Common myeloid progenitor, CD34-positive (primary cell): ENCODE data around the gene TRAPPC14.

Experiments
- CTCF ChIA-PET: fragments of 350-600 bp; sonication (Branson Sonifier 250); formaldehyde crosslinking; loops from one replicate; lab custom pipeline; 2021; ENCODE audit warnings: antibody characterized with exemption; lab: Charles Lee
- POLR2A ChIA-PET: fragments of 350-600 bp; sonication (Branson Sonifier 250); formaldehyde crosslinking; loops from one replicate; lab custom pipeline; 2021; ENCODE audit warnings: antibody characterized with exemption; lab: Charles Lee
- DNase-seq, 3 donors: peaks; one replicate each; pipeline versions ENCODE4 v3.0.0 to v3.0.0-alpha.2; 2013
- H3K27ac ChIP-seq, 2 experiments: 1 replicate in 1 of 2; 2 replicates in 1 of 2; pipeline ENCODE4 v1.7.0; 2013; ENCODE audit warnings: inconsistent platforms in 2 of 2, low read length in 2 of 2, mild to moderate bottlenecking in 2 of 2, low read depth in 1 of 2, moderate library complexity in 1 of 2; ENCODE audit not compliant: severe bottlenecking in 2 of 2, insufficient read depth in 1 of 2, poor library complexity in 1 of 2
- H3K27me3 ChIP-seq, 5 experiments: replicated peaks in 2 of 5; 1 replicate in 3 of 5; 2 replicates in 2 of 5; pipeline versions ENCODE4 v1.6.1 to v1.7.0; 2013; ENCODE audit warnings: low read length in 4 of 5, mild to moderate bottlenecking in 2 of 5, moderate library complexity in 2 of 5, inconsistent platforms in 1 of 5; ENCODE audit not compliant: insufficient read depth in 5 of 5, control insufficient read depth in 4 of 5
- H3K36me3 ChIP-seq, 4 experiments: 1 replicate in 2 of 4; 2 replicates in 2 of 4; pipeline versions ENCODE4 v1.6.1 to v1.7.0; 2013; ENCODE audit warnings: low read length in 3 of 4, control low read depth in 1 of 4, mild to moderate bottlenecking in 1 of 4; ENCODE audit not compliant: control insufficient read depth in 4 of 4, insufficient read depth in 4 of 4
- H3K4me1 ChIP-seq, 4 experiments: 1 replicate in 3 of 4; 2 replicates in 1 of 4; pipeline versions ENCODE4 v1.6.1 to v1.7.1; 2013; ENCODE audit warnings: low read length in 3 of 4, mild to moderate bottlenecking in 3 of 4, control low read depth in 1 of 4, inconsistent platforms in 1 of 4, moderate library complexity in 1 of 4; ENCODE audit not compliant: control insufficient read depth in 4 of 4, insufficient read depth in 4 of 4; ENCODE audit errors: control extremely low read depth in 1 of 4
- H3K4me3 ChIP-seq, 7 experiments: 1 replicate in 4 of 7; 2 replicates in 3 of 7; pipeline versions ENCODE4 v1.5.1 to v1.7.0; 2013; ENCODE audit warnings: mild to moderate bottlenecking in 7 of 7, low read length in 6 of 7, moderate library complexity in 6 of 7, inconsistent platforms in 2 of 7, low read depth in 2 of 7, control low read depth in 1 of 7; ENCODE audit not compliant: insufficient read depth in 4 of 7, control insufficient read depth in 1 of 7; ENCODE audit errors: extremely low read depth in 1 of 7
- H3K9me3 ChIP-seq, 5 experiments: 1 replicate in 4 of 5; 2 replicates in 1 of 5; pipeline versions ENCODE4 v1.6.1 to v1.7.1; 2013; ENCODE audit warnings: low read length in 4 of 5, mild to moderate bottlenecking in 2 of 5, inconsistent platforms in 1 of 5, low read depth in 1 of 5, moderate library complexity in 1 of 5; ENCODE audit not compliant: control insufficient read depth in 4 of 5, insufficient read depth in 2 of 5; ENCODE audit errors: control extremely low read depth in 1 of 5
- WGBS: methylation state at CpG from one replicate; pipeline ENCODE4 v1.1.5; 2013; ENCODE audit not compliant: insufficient coverage; 5-methylcytosine and 5-hydroxymethylcytosine counted together

TRAPPC14 gene

DNA sequence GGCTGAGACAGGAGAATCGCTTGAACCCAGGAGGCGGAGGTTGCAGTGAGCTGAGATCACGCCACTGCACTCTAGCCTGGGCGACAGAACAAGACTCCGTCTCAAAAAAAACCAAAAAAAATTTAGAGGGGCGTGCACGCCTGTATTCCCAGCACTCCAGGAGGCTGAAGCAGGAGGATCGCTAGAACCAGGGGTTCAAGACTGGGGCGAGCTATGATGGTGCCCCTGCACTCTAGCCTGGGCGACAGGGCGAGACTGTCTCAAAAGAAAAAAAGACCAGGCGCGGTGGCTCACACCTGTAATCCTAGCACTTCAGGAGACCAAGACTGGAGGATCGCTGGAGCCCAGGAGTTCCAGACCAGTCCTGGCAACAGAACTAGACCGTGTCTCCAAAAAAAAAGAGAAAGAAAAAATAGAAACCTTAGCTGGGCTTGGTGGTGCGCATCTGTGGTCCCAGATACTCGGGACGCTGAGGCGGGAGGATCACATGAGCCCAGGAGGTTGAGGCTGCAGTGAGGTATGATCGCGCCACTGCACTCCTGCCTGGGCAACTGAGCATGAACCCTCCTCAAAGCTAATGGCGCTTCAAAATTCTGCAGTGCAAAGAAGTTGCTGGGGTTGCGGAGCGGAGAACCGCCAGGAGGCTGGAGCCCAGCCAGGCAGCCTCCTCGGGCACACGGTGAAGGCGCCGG, 32.1 kb downstream of the TRAPPC14 start:
- H3K4me3 ChIP-seq = peak overlapping the region; percentile 62 to 97 (median 84)
- WGBS = 26% methylated on average over 28 of the region's 29 CpGs
- no peaks in the 10 kb centered on the region for H3K27me3 ChIP-seq
- H3K9me3 ChIP-seq = no peaks in the 10 kb centered on the region
- DNase-seq = no peak
- peak overlapping the region; percentile 93 to 98 for H3K27ac ChIP-seq
- CTCF ChIA-PET = interaction anchor here (1.4 to 2.1 kb wide), 2 partner anchors 9 to 12 kb away, joined by 4 to 7 read pairs; no protein-coding TSS in a partner anchor
- peaks cover 0 to 6% (median under 1%) of the 10 kb centered on the region in 4 experiments for H3K36me3 ChIP-seq
- POLR2A ChIA-PET = interaction anchor here (0.6 to 1.8 kb wide), 4 partner anchors 25 to 303 kb away, joined by 3 to 10 read pairs (median 6); partner anchors contain the start of genes AP4M1, MCM7 and MEPCE
- H3K4me1 ChIP-seq = peaks cover 0 to 35% (median 26%) of the 10 kb centered on the region in 4 experiments

DNA sequence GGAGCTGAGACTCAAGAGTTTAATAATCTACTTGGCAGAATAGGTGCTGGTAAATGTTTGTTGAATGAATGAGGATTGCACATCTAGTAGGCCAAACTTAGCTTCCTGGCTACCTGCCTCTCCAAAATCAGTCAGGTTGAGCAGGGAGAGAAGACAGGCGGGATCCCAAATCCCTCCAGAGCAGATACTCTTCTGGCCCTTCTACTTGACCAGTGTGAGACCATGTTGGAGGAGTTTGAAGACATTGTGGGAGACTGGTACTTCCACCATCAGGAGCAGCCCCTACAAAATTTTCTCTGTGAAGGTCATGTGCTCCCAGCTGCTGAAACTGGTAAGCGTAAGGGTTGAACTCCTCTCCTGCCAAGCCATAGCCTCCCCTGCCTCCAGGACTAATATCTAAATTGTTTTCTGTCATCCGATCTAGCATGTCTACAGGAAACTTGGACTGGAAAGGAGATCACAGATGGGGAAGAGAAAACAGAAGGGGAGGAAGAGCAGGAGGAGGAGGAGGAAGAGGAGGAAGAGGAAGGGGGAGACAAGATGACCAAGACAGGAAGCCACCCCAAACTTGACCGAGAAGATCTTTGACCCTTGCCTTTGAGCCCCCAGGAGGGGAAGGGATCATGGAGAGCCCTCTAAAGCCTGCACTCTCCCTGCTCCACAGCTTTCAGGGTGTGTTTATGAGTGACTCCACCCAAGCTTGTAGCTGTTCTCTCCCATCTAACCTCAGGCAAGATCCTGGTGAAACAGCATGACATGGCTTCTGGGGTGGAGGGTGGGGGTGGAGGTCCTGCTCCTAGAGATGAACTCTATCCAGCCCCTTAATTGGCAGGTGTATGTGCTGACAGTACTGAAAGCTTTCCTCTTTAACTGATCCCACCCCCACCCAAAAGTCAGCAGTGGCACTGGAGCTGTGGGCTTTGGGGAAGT, 34.0 kb downstream of the TRAPPC14 start:
- DNase-seq = no peak
- Histone ChIP-seq H3K4me1 (peaks cover 0 to 46% (median 33%) of the 10 kb centered on the region in 4 experiments), H3K9me3 (no peaks in the 10 kb centered on the region), H3K27ac (peak overlapping the region in 1 of 2 experiments; percentile 60), H3K27me3 (no peaks in the 10 kb centered on the region), H3K4me3 (no peak overlapping the region), H3K36me3 (peaks cover 0 to 6% (median under 1%) of the 10 kb centered on the region in 4 experiments)
- ChIA-PET CTCF (interaction anchor here (0.7 to 2.1 kb wide), 8 partner anchors 8 to 93 kb away, joined by 3 to 7 read pairs (median 3); partner anchors contain the start of gene AP4M1), POLR2A (no interaction called here)
- WGBS = 74% methylated on average over 4 of the region's 4 CpGs

DNA sequence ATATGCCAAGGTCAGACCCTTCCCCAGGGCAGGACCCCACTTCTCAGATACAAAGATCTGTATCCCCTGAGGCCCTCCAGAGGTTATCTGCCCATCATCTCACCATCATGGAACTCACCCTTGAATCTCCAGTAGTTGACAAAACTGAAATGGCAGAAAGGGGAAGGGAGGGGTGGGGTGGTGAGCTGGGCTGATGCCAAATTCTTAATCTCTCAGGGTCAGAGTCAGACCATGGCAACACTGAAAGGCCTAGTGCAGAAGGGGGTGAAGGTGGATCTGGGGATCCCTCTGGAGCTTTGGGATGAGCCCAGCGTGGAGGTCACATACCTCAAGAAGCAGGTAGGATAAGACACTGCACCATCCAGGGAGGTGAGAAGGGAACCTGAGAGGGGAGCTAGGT, 36.0 kb downstream of the TRAPPC14 start:
- ChIA-PET POLR2A (no interaction called here), CTCF (interaction anchor here (1.0 kb wide), 1 partner anchor 96 kb away, joined by 4 read pairs; no protein-coding TSS in a partner anchor)
- Histone ChIP-seq H3K4me1 (peaks cover 2 to 35% (median 28%) of the 10 kb centered on the region in 4 experiments), H3K9me3 (no peaks in the 10 kb centered on the region), H3K4me3 (no peak overlapping the region), H3K27ac (no peak overlapping the region), H3K36me3 (peaks cover 0 to 6% (median under 1%) of the 10 kb centered on the region in 4 experiments), H3K27me3 (no peaks in the 10 kb centered on the region)
- 90% methylated on average over 1 of the region's 1 CpG for WGBS
- peak in 2 of 3 donors; percentile 45 to 49 for DNase-seq

DNA sequence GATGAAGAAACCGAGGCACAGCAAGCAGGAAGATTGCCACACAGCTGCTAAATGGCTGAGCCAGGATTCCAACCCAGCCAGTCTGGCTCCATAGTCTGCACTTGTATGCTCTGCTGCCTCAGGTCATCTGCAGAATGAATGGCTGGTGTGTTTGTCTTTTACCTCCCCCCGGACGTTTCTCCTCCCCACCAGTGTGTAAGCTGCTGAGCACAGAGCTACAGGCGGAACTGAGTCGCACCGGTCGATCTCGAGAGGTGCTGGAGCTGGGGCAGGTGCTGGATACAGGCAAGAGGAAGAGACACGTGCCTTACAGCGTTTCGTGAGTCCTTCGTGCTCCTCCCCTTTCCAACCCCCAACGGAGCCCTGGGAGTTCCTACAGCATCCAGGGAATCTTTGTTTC, 36.5 kb downstream of the TRAPPC14 start:
- POLR2A ChIA-PET = no interaction called here
- Histone ChIP-seq H3K4me1 (peaks cover 2 to 32% (median 25%) of the 10 kb centered on the region in 4 experiments), H3K27ac (no peak overlapping the region), H3K27me3 (no peaks in the 10 kb centered on the region), H3K4me3 (no peak overlapping the region), H3K36me3 (peaks cover 0 to 6% (median under 1%) of the 10 kb centered on the region in 4 experiments), H3K9me3 (no peaks in the 10 kb centered on the region)
- DNase-seq = no peak
- CTCF ChIA-PET = no interaction called here
- 98% methylated on average over 6 of the region's 13 CpGs for WGBS

DNA sequence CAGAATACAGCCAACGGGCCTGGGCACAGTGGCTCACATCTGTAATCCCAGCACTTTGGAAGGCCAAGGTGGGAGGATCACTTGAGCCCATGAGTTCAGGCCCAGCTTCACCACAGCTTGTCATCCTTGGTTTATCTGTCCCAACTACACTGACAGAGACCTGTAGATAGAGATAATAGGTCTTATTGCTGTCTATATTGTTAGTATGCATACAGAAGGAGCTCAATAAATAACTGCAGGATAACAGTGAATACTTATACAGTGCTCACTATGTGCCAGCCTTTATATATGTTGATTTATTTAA, 37.8 kb downstream of the TRAPPC14 start:
- 91% methylated on average over 1 of the region's 1 CpG for WGBS
- Histone ChIP-seq H3K4me1 (peaks cover 2 to 27% (median 17%) of the 10 kb centered on the region in 4 experiments), H3K27ac (peak overlapping the region in 1 of 2 experiments; percentile 99), H3K9me3 (no peaks in the 10 kb centered on the region), H3K36me3 (peaks cover 0 to 6% (median under 1%) of the 10 kb centered on the region in 4 experiments), H3K4me3 (peak overlapping the region in 3 of 7 experiments; percentile 84 to 95 (median 95)), H3K27me3 (no peaks in the 10 kb centered on the region)
- CTCF ChIA-PET = interaction anchor here (0.9 to 1.8 kb wide), 6 partner anchors 9 to 33 kb away, joined by 3 to 5 read pairs (median 4); no protein-coding TSS in a partner anchor
- POLR2A ChIA-PET = interaction anchor here (1.2 kb wide), 1 partner anchor 19 kb away, joined by 4 read pairs; the partner anchor contains the start of genes AP4M1 and MCM7
- no peak for DNase-seq

DNA sequence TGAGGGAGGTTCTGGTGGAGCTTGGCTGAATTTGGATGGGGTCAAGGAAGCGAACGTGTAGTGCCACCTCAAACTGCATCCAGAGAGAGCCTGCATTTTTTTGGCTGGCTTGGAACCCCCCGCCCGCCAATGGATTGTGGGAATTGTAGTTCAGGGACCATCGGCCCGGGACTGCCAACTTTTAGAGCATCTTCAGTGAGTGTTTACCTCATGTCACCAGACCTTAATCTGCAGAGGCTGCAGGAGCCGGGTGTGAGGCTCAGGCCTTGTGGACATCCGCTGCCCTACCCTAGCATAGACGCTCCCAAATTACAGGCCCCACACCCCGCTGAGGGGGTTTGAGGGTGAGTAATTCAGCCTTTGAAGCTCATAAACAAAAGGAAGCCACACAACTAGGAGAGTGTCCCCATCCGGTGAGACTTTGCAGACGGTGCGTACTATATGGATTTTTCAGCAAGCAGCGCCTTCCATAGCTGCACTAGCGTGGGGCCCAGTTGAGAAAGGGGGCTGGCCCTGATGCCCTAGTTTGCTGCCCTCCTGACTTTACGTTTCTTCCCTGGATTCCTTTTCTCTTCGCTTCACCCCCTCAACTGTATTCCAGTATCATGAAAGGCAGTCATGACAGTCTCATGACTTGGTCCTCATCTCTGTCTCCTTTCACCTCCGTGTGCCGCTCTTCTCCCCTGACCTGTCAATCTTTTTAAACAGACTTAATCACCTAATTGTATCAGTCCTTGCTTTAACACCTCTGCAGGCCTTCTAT, 38.4 kb downstream of the TRAPPC14 start:
- POLR2A ChIA-PET = interaction anchor here (1.2 kb wide), 1 partner anchor 19 kb away, joined by 4 read pairs; the partner anchor contains the start of genes AP4M1 and MCM7
- CTCF ChIA-PET = interaction anchor here (0.9 to 1.8 kb wide), 6 partner anchors 10 to 32 kb away, joined by 3 to 5 read pairs (median 4); no protein-coding TSS in a partner anchor
- no peaks in the 10 kb centered on the region for H3K27me3 ChIP-seq
- H3K27ac ChIP-seq = peak overlapping the region; percentile 97 to 99
- H3K36me3 ChIP-seq = peaks cover 0 to 6% (median under 1%) of the 10 kb centered on the region in 4 experiments
- H3K4me3 ChIP-seq = peak overlapping the region; percentile 55 to 97 (median 94)
- no peaks in the 10 kb centered on the region for H3K9me3 ChIP-seq
- WGBS = 47% methylated on average over 14 of the region's 19 CpGs
- peak; percentile 49 to 76 (median 72) for DNase-seq
- H3K4me1 ChIP-seq = peaks cover 2 to 24% (median 15%) of the 10 kb centered on the region in 4 experiments
